Endothelial cell of umbilical vein (primary cell): ENCODE results near the gene CCDC187. TPM values are rescaled to one million over a fixed set of nuclear protein-coding genes. Genes with fewer than 3 reads are reported as not detected.

Experiments used
- BruUV-seq: library from RNA; stranded (reverse); fragments of 400-500 nt; replicated peaks from 2 replicates; lab custom pipeline; 2021; lab: Mats Ljungman, UMichigan
- CTCF ChIA-PET: fragments of 300-600, 350-600 bp; sonication (Branson Sonifier 250); formaldehyde crosslinking; loops from one replicate; lab custom pipeline; 2021; ENCODE audit warnings: antibody characterized with exemption, inconsistent platforms; lab: Charles Lee
- POLR2A ChIA-PET: fragments of 300-600, 350-600 bp; sonication (Branson Sonifier 250); formaldehyde crosslinking; loops from one replicate; lab custom pipeline; 2021; ENCODE audit warnings: antibody characterized with exemption, inconsistent platforms; lab: Charles Lee
- DNase-seq: peaks from one replicate; pipeline ENCODE4 v3.0.0-alpha.2; 2011; ENCODE audit warnings: low read depth, low spot score
- FAIRE-seq: peaks from 2 replicates; lab custom pipeline; 2011; peaks lifted over from hg19 to GRCh38; lab: Jason Lieb, UNC
- H2AFZ ChIP-seq: 2 replicates; pipeline ENCODE4 v1.6.0; 2012; ENCODE audit warnings: low read depth, low read length, control low read depth, inconsistent platforms
- H3K27ac ChIP-seq: 2 replicates; pipeline ENCODE4 v1.5.1; 2011; ENCODE audit warnings: low read depth, mild to moderate bottlenecking, control low read depth, low read length, moderate library complexity; ENCODE audit not compliant: insufficient read depth
- H3K27me3 ChIP-seq, 2 experiments: 2 replicates each; pipeline versions ENCODE4 v1.6.0 to v1.6.1; 2011; ENCODE audit warnings: low read length in 2 of 2, mixed read lengths in 1 of 2; ENCODE audit not compliant: control insufficient read depth in 2 of 2, insufficient read depth in 2 of 2
- H3K36me3 ChIP-seq, 2 experiments: 2 replicates in 1 of 2; 3 replicates in 1 of 2; pipeline ENCODE4 v1.5.1; 2011; ENCODE audit warnings: low read length in 2 of 2, mild to moderate bottlenecking in 1 of 2, moderate library complexity in 1 of 2; ENCODE audit not compliant: control insufficient read depth in 2 of 2, insufficient read depth in 2 of 2; ENCODE audit errors: extremely low read depth in 1 of 2
- H3K4me1 ChIP-seq: 3 replicates; pipeline ENCODE4 v1.5.1; 2011; ENCODE audit warnings: mild to moderate bottlenecking, low read length; ENCODE audit not compliant: control insufficient read depth, insufficient read depth; ENCODE audit errors: extremely low read depth
- H3K4me2 ChIP-seq: 2 replicates; pipeline ENCODE4 v1.6.1; 2011; ENCODE audit warnings: low read length, control low read depth, mixed read lengths; ENCODE audit not compliant: insufficient read depth
- H3K4me3 ChIP-seq, 3 experiments: fragments of 200-600 bp in 1 of 3; sonication (generic), shearing (Covaris generic) in 1 of 3; replicated peaks in 1 of 3; 2 replicates each; pipeline ENCODE4 v1.5.1; 2011 to 2016; ENCODE audit warnings: control low read depth in 3 of 3, low read length in 3 of 3, mild to moderate bottlenecking in 2 of 3, inconsistent platforms in 1 of 3, low read depth in 1 of 3, moderate library complexity in 1 of 3; ENCODE audit not compliant: insufficient read depth in 1 of 3
- H3K79me2 ChIP-seq: 2 replicates; pipeline ENCODE4 v1.6.0; 2012; ENCODE audit warnings: low read length, inconsistent platforms; ENCODE audit not compliant: control insufficient read depth, insufficient read depth
- H3K9ac ChIP-seq: replicated peaks from 2 replicates; pipeline ENCODE3; 2011; ENCODE audit warnings: low read length, control low read depth; ENCODE audit not compliant: insufficient read depth; ENCODE audit errors: extremely low read depth
- H3K9me1 ChIP-seq: replicated peaks from 3 replicates; pipeline ENCODE4 v1.6.0; 2011; ENCODE audit warnings: mild to moderate bottlenecking, low read length; ENCODE audit not compliant: control insufficient read depth, insufficient read depth; ENCODE audit errors: extremely low read depth
- H3K9me3 ChIP-seq: replicated peaks from 2 replicates; pipeline ENCODE4 v1.5.1; 2012; ENCODE audit warnings: low read length, inconsistent platforms; ENCODE audit not compliant: control insufficient read depth, insufficient read depth
- H4K20me1 ChIP-seq: replicated peaks from 2 replicates; pipeline ENCODE3; 2011; ENCODE audit warnings: mild to moderate bottlenecking, low read length; ENCODE audit not compliant: control insufficient read depth, insufficient read depth; ENCODE audit errors: extremely low read depth
- CTCF ChIP-seq, 2 donors: IDR thresholded peaks; 1 replicate in 1 of 2; 2 replicates in 1 of 2; pipeline ENCODE4 v1.5.1; 2011; ENCODE audit warnings: low read length in 2 of 2, mild to moderate bottlenecking in 2 of 2, moderate library complexity in 2 of 2, control low read depth in 1 of 2, inconsistent platforms in 1 of 2, low read depth in 1 of 2; ENCODE audit not compliant: insufficient read depth in 1 of 2; ENCODE audit errors: extremely low read depth in 1 of 2
- EZH2 ChIP-seq: IDR thresholded peaks from 2 replicates; pipeline ENCODE4 v1.6.1; 2012; ENCODE audit warnings: borderline replicate concordance, low read depth, mild to moderate bottlenecking, moderate library complexity, low read length, inconsistent platforms; ENCODE audit not compliant: severe bottlenecking
- FOS ChIP-seq: IDR thresholded peaks from 2 replicates; pipeline ENCODE4 v1.6.1; 2011; ENCODE audit warnings: mild to moderate bottlenecking, low read length, moderate library complexity, borderline replicate concordance; ENCODE audit not compliant: insufficient read depth
- GATA2 ChIP-seq: IDR thresholded peaks from 2 replicates; pipeline ENCODE4 v1.7.0; 2011; ENCODE audit warnings: low read depth, mild to moderate bottlenecking, moderate library complexity, mixed read lengths, low read length; ENCODE audit not compliant: insufficient read length, insufficient read depth
- JUN ChIP-seq: IDR thresholded peaks from 2 replicates; pipeline ENCODE4 v1.6.1; 2011; ENCODE audit warnings: borderline replicate concordance, low read depth; ENCODE audit not compliant: insufficient read length, insufficient read depth
- MAX ChIP-seq: IDR thresholded peaks from 2 replicates; pipeline ENCODE4 v1.6.1; 2011; ENCODE audit not compliant: insufficient read depth, insufficient read length
- MYC ChIP-seq: IDR thresholded peaks from one replicate; pipeline ENCODE4 v1.6.1; 2011; ENCODE audit warnings: mild to moderate bottlenecking, low read depth, low read length
- POLR2A ChIP-seq: IDR thresholded peaks from 2 replicates; pipeline ENCODE4 v1.6.1; 2012; ENCODE audit warnings: low read depth, mild to moderate bottlenecking, control low read depth, low read length
- POLR2AphosphoS5 ChIP-seq: IDR thresholded peaks from 2 replicates; pipeline ENCODE4 v1.6.1; 2012; ENCODE audit warnings: low read depth, mild to moderate bottlenecking, control low read depth, low read length, moderate library complexity; ENCODE audit not compliant: insufficient read depth
- dilution Hi-C: fragments of 300-500 bp; cut with MboI; formaldehyde crosslinking; loops from one replicate; pipeline ENCODE4 v1.15.0; 2019; ENCODE audit warnings: low sequenced_read_pairs; ENCODE audit not compliant: extremely low pct_ligation_motif_present
- intact Hi-C: fragments of 100-400 bp; cut with micrococcal nuclease; formaldehyde crosslinking; loops from one replicate; pipeline ENCODE4 v1.10.0; 2022
- polyA plus RNA-seq, 4 experiments: library from polyadenylated mRNA; depleted of rRNA in 3 of 4; stranded (reverse) in 3 of 4; unstranded in 1 of 4; fragments of >200 nt; gene quantifications; 2 replicates each; pipeline versions ENCODE4 v1.2.1 to v1.2.3, GENCODE V29; 2011 to 2012; ENCODE audit warnings: missing spikeins in 1 of 4
- total RNA-seq: library from RNA; stranded (reverse); gene quantifications from 2 replicates; pipeline ENCODE4 v1.2.3, GENCODE V29; 2021

Gene CCDC187
- total and polyA plus RNA-seq, 2 donors (not counting 3 experiments of a cell fraction or from before 2014, with no cell fraction given) = not detected

GRCh38 chr9:136270173-136270705 is 33.7 kb downstream of the CCDC187 start:
- DNase-seq = no peak
- TF ChIP-seq EZH2 = no peak
- TF ChIP-seq POLR2AphosphoS5 = no peak
- no peak for TF ChIP-seq JUN
- TF ChIP-seq GATA2 = no peak
- no peak for TF ChIP-seq MYC
- TF ChIP-seq CTCF (IDR thresholded peaks at IDR 0.05; ENCODE audit: extremely low read depth in 1 of 2, insufficient read depth in 1 of 2, low read depth in 1 of 2, low read length in 2 of 2) = no peak
- TF ChIP-seq FOS = no peak
- TF ChIP-seq MAX = no peak
- no peak for TF ChIP-seq POLR2A
- no peak for FAIRE-seq
- intact Hi-C loops = no loop called here
- dilution Hi-C loops = no loop called here
- Histone ChIP-seq H3K27me3 (peaks cover 0 to 4% of the 10 kb centered on the region in 2 experiments), H3K4me3 (no peak overlapping the region), H3K4me2 (no peak overlapping the region), H4K20me1 (no peaks in the 10 kb centered on the region), H3K4me1 (no peaks in the 10 kb centered on the region), H3K79me2 (no peaks in the 10 kb centered on the region), H3K9me3 (no peaks in the 10 kb centered on the region), H3K27ac (no peak overlapping the region), H3K36me3 (no peaks in the 10 kb centered on the region), H3K9ac (no peak overlapping the region), H2AFZ (no peak overlapping the region), H3K9me1 (no peaks in the 10 kb centered on the region)
- BruUV-seq = no TSS peak
- CTCF ChIA-PET = interaction anchor here (1.1 kb wide), 1 partner anchor 9 kb away, joined by 3 read pairs; no protein-coding TSS in a partner anchor
- POLR2A ChIA-PET = no interaction called here
